Measurements from ENCODE around the gene UNC80. TPM values are rescaled to one million over a fixed set of nuclear protein-coding genes. Genes with fewer than 3 reads are reported as not detected.
"Not testable (repeated sequence)": the region's sequence is repeated elsewhere in the genome, so short reads cannot be mapped to it uniquely, and the experiment has no call there.

The UNC80 gene
- total and polyA plus RNA-seq, 2 experiments from 2014 or later: 0.03 to 0.12 TPM

DNA sequence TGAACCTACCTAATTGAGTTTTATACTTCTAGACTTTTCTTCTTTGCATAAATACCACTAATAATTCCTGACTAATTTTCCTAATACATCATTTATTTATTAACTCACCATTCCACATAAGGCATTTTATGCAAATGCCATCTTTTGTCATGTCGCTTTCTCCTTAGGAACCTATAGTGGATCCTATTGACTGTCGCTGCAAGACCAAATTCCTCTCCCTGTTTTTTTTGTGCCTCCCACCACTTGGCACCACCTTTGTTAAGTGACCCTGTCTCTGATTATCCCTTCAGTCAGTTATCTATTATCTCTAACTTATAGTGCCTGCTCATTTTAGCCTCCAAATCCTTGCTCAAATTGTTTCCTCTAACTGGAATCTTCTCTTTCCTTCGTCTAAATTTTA is 19.5 kb downstream of the UNC80 start:
- H2AFZ ChIP-seq: no peak overlapping the region
- DNase-seq (ENCODE audit: low spot score): no peak
- H3K4me1 ChIP-seq (ENCODE audit: insufficient read depth): no peaks in the 10 kb centered on the region
- H3K36me3 ChIP-seq (replicated peaks; ENCODE audit: insufficient read depth, low read depth): no peaks in the 10 kb centered on the region
- no peak for TF ChIP-seq EZH2 (IDR thresholded peaks at IDR 0.05; ENCODE audit: borderline replicate concordance)
- TF ChIP-seq, protein P1, sequence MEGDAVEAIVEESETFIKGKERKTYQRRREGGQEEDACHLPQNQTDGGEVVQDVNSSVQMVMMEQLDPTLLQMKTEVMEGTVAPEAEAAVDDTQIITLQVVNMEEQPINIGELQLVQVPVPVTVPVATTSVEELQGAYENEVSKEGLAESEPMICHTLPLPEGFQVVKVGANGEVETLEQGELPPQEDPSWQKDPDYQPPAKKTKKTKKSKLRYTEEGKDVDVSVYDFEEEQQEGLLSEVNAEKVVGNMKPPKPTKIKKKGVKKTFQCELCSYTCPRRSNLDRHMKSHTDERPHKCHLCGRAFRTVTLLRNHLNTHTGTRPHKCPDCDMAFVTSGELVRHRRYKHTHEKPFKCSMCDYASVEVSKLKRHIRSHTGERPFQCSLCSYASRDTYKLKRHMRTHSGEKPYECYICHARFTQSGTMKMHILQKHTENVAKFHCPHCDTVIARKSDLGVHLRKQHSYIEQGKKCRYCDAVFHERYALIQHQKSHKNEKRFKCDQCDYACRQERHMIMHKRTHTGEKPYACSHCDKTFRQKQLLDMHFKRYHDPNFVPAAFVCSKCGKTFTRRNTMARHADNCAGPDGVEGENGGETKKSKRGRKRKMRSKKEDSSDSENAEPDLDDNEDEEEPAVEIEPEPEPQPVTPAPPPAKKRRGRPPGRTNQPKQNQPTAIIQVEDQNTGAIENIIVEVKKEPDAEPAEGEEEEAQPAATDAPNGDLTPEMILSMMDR (IDR thresholded peaks at IDR 0.05; ENCODE audit: poor library complexity): no peak
- H4K20me1 ChIP-seq (ENCODE audit: insufficient read depth, poor library complexity, severe bottlenecking): no peaks in the 10 kb centered on the region
- no peaks in the 10 kb centered on the region for H3K79me2 ChIP-seq
- no peaks in the 10 kb centered on the region for H3K27me3 ChIP-seq
- 80% methylated on average over 3 of the region's 3 CpGs for WGBS (ENCODE audit: low lambda C conversion rate, missing lambda C conversion rate)
- no peak overlapping the region for H3K4me2 ChIP-seq
- no peak overlapping the region for H3K4me3 ChIP-seq
- H3K27ac ChIP-seq: no peak overlapping the region
- H3K9me2 ChIP-seq (replicated peaks; ENCODE audit: insufficient read depth): no peaks in the 10 kb centered on the region
- H3K9me3 ChIP-seq (ENCODE audit: low read depth): no peaks in the 10 kb centered on the region

DNA sequence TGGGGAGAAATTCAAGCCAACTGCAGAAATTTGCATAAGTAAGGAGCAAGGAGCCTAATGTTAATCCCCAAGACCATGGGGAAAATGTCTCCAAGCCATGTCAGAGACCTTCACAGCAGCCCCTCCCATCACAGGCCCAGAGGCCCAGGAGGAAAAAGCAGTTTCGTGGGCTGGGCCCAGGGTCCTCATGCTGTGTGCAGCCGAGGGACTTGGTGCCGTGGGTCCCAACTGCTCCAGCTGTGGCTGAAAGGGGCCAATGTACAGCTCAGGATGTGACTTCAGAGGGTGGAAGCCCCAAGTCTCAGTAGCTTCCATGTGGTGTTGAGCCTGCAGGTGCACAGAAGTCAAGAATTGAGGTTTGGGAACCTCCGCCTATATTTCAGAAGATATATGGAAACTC is 23.8 kb downstream of the UNC80 start:
- not testable (repeated sequence) for H3K4me3 ChIP-seq; H2AFZ ChIP-seq; H3K4me1 ChIP-seq (ENCODE audit: insufficient read depth); H3K27me3 ChIP-seq; H3K79me2 ChIP-seq; H3K27ac ChIP-seq; H3K9me3 ChIP-seq (ENCODE audit: low read depth); H4K20me1 ChIP-seq (ENCODE audit: insufficient read depth, poor library complexity, severe bottlenecking); H3K36me3 ChIP-seq (replicated peaks; ENCODE audit: insufficient read depth, low read depth); H3K9me2 ChIP-seq (replicated peaks; ENCODE audit: insufficient read depth); H3K4me2 ChIP-seq; DNase-seq (ENCODE audit: low spot score)
- 92% methylated on average over 4 of the region's 4 CpGs for WGBS (ENCODE audit: low lambda C conversion rate, missing lambda C conversion rate)

DNA sequence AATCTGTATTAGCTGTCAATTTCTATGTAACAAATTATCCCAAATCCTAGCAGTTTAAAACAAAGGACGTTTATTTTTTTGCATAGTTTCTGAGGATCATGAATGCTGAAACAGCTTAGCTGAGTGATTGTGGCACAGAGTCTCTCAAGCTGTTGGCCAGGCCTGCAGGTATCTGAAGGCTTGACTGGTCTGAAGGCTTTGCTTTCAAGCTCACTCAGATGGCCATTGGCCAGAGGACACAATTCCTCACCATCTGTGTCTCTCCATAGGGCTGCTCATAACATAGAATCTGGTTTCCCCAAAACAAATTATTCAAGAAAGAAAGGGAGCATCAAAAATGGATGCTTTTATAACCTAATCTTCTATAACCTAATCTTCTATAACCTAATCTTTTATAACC is 33.7 kb downstream of the UNC80 start:
- WGBS (ENCODE audit: low lambda C conversion rate, missing lambda C conversion rate): 70% methylated on average over 1 of the region's 1 CpG
- TF ChIP-seq EZH2phosphoT487 (IDR thresholded peaks at IDR 0.05; ENCODE audit: low read depth, severe bottlenecking, unreplicated experiment) (no peak), EZH2 (IDR thresholded peaks at IDR 0.05; ENCODE audit: borderline replicate concordance) (no peak)
- TF ChIP-seq, protein P1 (IDR thresholded peaks at IDR 0.05; ENCODE audit: poor library complexity): no peak

DNA sequence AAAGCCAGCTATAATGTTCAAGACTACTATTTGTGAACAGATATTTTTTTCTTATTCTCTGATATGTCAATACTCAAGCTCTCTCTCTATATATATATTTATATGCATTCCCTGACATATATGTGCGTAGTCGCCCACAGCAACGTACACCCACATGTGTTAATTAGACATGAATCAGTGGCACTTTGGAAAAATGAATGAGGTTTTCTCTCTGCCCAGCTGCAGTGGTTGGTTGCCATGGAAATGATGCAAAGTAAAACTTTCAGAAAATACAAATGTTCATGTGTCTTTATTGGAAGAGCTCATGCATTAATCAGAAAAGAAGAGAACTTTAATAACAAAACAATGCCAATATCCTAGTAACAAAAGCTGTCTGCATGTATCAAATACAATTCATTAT is 34.7 kb downstream of the UNC80 start:
- 63% methylated on average over 3 of the region's 3 CpGs for WGBS (ENCODE audit: low lambda C conversion rate, missing lambda C conversion rate)
- no peaks in the 10 kb centered on the region for H3K9me3 ChIP-seq (ENCODE audit: low read depth)

More for the DNA sequence above, 33.7 kb downstream of the UNC80 start:
- H4K20me1 ChIP-seq (ENCODE audit: insufficient read depth, poor library complexity, severe bottlenecking): no peaks in the 10 kb centered on the region
- no peak overlapping the region for H3K27ac ChIP-seq
- no peaks in the 10 kb centered on the region for H3K4me1 ChIP-seq (ENCODE audit: insufficient read depth)
- H2AFZ ChIP-seq: no peak overlapping the region
- no peaks in the 10 kb centered on the region for H3K9me3 ChIP-seq (ENCODE audit: low read depth)
- H3K4me2 ChIP-seq: no peak overlapping the region
- no peaks in the 10 kb centered on the region for H3K9me2 ChIP-seq (replicated peaks; ENCODE audit: insufficient read depth)
- H3K79me2 ChIP-seq: no peaks in the 10 kb centered on the region
- H3K27me3 ChIP-seq: no peaks in the 10 kb centered on the region
- H3K4me3 ChIP-seq: no peak overlapping the region
- DNase-seq (ENCODE audit: low spot score): no peak
- H3K36me3 ChIP-seq (replicated peaks; ENCODE audit: insufficient read depth, low read depth): no peaks in the 10 kb centered on the region

More for the DNA sequence above, 34.7 kb downstream of the UNC80 start:
- no peak overlapping the region for H3K4me3 ChIP-seq
- TF ChIP-seq, protein P1 (IDR thresholded peaks at IDR 0.05; ENCODE audit: poor library complexity): no peak
- no peak overlapping the region for H3K27ac ChIP-seq
- no peaks in the 10 kb centered on the region for H3K4me1 ChIP-seq (ENCODE audit: insufficient read depth)
- no peak overlapping the region for H3K4me2 ChIP-seq
- H3K79me2 ChIP-seq: no peaks in the 10 kb centered on the region
- no peaks in the 10 kb centered on the region for H4K20me1 ChIP-seq (ENCODE audit: insufficient read depth, poor library complexity, severe bottlenecking)
- no peaks in the 10 kb centered on the region for H3K36me3 ChIP-seq (replicated peaks; ENCODE audit: insufficient read depth, low read depth)
- no peaks in the 10 kb centered on the region for H3K27me3 ChIP-seq
- no peak for DNase-seq (ENCODE audit: low spot score)
- no peaks in the 10 kb centered on the region for H3K9me2 ChIP-seq (replicated peaks; ENCODE audit: insufficient read depth)
- no peak overlapping the region for H2AFZ ChIP-seq

Measured in hepatocyte (in vitro differentiated cells).